ENCODE measurements around the gene MPIG6B. TPM values are rescaled to one million over a fixed set of nuclear protein-coding genes. Genes with fewer than 3 reads are reported as not detected.

The MPIG6B gene
- total and polyA plus RNA-seq, 3 donors from 2014 or later = 0.74 to 1.3 (median 0.94) TPM

- Histone ChIP-seq H3K36me3 (ENCODE audit: low read depth, missing control alignments) (no peaks in the 10 kb centered on the region), H3K4me3 (no peak overlapping the region), H3K4me1 (peaks cover 3% of the 10 kb centered on the region), H3K9me3 (no peaks in the 10 kb centered on the region), H3K27ac (no peak overlapping the region), H3K27me3 (no peaks in the 10 kb centered on the region)
- intact Hi-C loops (cut with DNase I; ENCODE audit: low total_unique reads) = no loop called here
- WGBS, 2 donors = 69 to 82% methylated on average over 4 of the region's 4 CpGs
- DNase-seq = no peak
- TF ChIP-seq, protein P1, sequence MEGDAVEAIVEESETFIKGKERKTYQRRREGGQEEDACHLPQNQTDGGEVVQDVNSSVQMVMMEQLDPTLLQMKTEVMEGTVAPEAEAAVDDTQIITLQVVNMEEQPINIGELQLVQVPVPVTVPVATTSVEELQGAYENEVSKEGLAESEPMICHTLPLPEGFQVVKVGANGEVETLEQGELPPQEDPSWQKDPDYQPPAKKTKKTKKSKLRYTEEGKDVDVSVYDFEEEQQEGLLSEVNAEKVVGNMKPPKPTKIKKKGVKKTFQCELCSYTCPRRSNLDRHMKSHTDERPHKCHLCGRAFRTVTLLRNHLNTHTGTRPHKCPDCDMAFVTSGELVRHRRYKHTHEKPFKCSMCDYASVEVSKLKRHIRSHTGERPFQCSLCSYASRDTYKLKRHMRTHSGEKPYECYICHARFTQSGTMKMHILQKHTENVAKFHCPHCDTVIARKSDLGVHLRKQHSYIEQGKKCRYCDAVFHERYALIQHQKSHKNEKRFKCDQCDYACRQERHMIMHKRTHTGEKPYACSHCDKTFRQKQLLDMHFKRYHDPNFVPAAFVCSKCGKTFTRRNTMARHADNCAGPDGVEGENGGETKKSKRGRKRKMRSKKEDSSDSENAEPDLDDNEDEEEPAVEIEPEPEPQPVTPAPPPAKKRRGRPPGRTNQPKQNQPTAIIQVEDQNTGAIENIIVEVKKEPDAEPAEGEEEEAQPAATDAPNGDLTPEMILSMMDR (IDR thresholded peaks at IDR 0.05) = no peak
- no peak for TF ChIP-seq POLR2A (IDR thresholded peaks at IDR 0.05)
These were observed 9.7 kb upstream of the MPIG6B start for GRCh38 chr6:31713465-31713864.

GRCh38 chr6:31713991-31714684 is 9.0 kb upstream of the MPIG6B start:
- 59 to 71% methylated on average over 5 of the region's 5 CpGs for WGBS, 2 donors
- intact Hi-C loops (cut with DNase I; ENCODE audit: low total_unique reads) = no loop called here
- no peak overlapping the region for H3K4me3 ChIP-seq
- H3K36me3 ChIP-seq (ENCODE audit: low read depth, missing control alignments) = no peaks in the 10 kb centered on the region
- DNase-seq = no peak
- H3K4me1 ChIP-seq = peaks cover 3% of the 10 kb centered on the region
- no peaks in the 10 kb centered on the region for H3K9me3 ChIP-seq
- H3K27me3 ChIP-seq = no peaks in the 10 kb centered on the region
- TF ChIP-seq, protein P1 (IDR thresholded peaks at IDR 0.05) = no peak
- TF ChIP-seq POLR2A (IDR thresholded peaks at IDR 0.05) = no peak
- H3K27ac ChIP-seq = no peak overlapping the region

DNA sequence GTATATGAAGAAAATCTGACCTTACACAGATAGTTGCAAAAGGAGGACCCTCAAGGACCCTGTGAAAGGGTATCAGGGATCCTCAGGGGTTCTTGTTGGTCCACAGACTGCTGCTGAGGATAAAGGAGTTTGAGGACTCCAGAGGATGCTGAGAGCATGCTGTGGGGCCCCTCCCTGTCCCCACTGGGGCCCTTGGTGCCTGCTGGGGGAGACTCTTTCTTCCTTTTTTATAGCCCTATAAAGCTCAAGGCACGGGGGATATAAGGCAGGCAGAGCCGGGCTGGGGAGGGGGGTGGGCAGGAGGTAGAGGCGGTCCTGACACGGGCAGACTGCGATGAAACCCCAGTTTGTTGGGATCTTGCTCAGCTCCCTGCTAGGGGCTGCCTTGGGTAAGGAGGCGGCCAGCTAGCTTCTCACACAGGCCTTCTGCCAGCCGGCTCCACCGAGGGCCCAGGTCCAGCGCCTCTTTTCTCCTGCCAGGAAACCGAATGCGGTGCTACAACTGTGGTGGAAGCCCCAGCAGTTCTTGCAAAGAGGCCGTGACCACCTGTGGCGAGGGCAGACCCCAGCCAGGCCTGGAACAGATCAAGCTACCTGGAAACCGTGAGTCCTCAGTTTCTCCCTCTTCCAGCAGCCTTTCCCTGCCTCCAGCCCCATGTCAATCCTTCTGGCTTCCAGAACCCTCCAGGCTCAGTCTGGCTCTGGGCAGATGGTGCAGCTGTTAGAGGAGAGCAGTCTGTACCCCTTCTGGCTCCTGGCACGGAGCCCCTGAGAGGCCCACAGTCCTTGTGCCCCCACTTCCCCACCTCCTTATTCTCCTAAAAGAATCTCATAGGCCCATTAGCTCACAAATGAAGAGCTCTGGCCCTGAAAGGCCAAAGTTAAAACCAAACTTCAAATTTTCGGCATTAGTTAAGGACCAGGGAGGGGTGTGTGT is 7.9 kb upstream of the MPIG6B start, which contains the start of gene LY6G6D:
Gene LY6G6D (plus strand): TSS at position 327 of the 937 bp plus-strand sequence. CDS start 8 bp downstream, at position 335.
- Histone ChIP-seq H3K27ac (no peak within 1 kb of the TSS), H3K4me3 (no peak within 1 kb of the TSS), H3K9me3 (no peaks in the 10 kb centered on the region), H3K4me1 (peaks cover 3% of the 10 kb centered on the region), H3K27me3 (no peaks in the 10 kb centered on the region), H3K36me3 (ENCODE audit: low read depth, missing control alignments) (no peaks in the 10 kb centered on the region)
- WGBS, 2 donors = 57 to 64% methylated on average over 6 to 16 of the region's 16 CpGs
- intact Hi-C loops (cut with DNase I; ENCODE audit: low total_unique reads) = no loop called here
- no peak for TF ChIP-seq POLR2A (IDR thresholded peaks at IDR 0.05)
- TF ChIP-seq, protein P1 (IDR thresholded peaks at IDR 0.05) = no peak
- no peak for DNase-seq

- Histone ChIP-seq H3K4me1 (peaks cover 3% of the 10 kb centered on the region), H3K36me3 (ENCODE audit: low read depth, missing control alignments) (no peaks in the 10 kb centered on the region), H3K4me3 (no peak overlapping the region), H3K9me3 (no peaks in the 10 kb centered on the region), H3K27me3 (no peaks in the 10 kb centered on the region), H3K27ac (no peak overlapping the region)
- DNase-seq = no peak
- WGBS, 2 donors = 75 to 95% methylated on average over 10 of the region's 10 CpGs
- intact Hi-C loops (cut with DNase I; ENCODE audit: low total_unique reads) = no loop called here
- TF ChIP-seq, protein P1 (IDR thresholded peaks at IDR 0.05) = no peak
- TF ChIP-seq POLR2A (IDR thresholded peaks at IDR 0.05) = no peak
These were observed 5.5 kb upstream of the MPIG6B start for GRCh38 chr6:31717499-31718222.
